Muscle layer of colon (tissue), 2 donors: ENCODE measurements around the gene ZNF507.
A peak's percentile ranks its signal among the peaks of the same experiment; 100 is the strongest.

Experiments
- H3K27ac ChIP-seq: one replicate; pipeline ENCODE4 v1.7.0; 2013; ENCODE audit warnings: low read depth, mild to moderate bottlenecking, low read length, moderate library complexity
- H3K27me3 ChIP-seq, 2 donors: one replicate each; pipeline ENCODE4 v1.7.0; 2013; ENCODE audit warnings: low read length in 2 of 2, mild to moderate bottlenecking in 2 of 2; ENCODE audit not compliant: insufficient read depth in 2 of 2, control insufficient read depth in 1 of 2
- H3K36me3 ChIP-seq: one replicate; pipeline ENCODE4 v1.7.0; 2013; ENCODE audit warnings: mild to moderate bottlenecking, low read length; ENCODE audit not compliant: insufficient read depth
- H3K4me1 ChIP-seq: one replicate; pipeline ENCODE4 v1.7.0; 2013; ENCODE audit warnings: mild to moderate bottlenecking, low read length; ENCODE audit not compliant: insufficient read depth
- H3K4me3 ChIP-seq, 2 donors: one replicate each; pipeline ENCODE4 v1.7.0; 2013; ENCODE audit warnings: low read length in 2 of 2, low read depth in 1 of 2, mild to moderate bottlenecking in 1 of 2, moderate library complexity in 1 of 2
- H3K9ac ChIP-seq: one replicate; pipeline ENCODE4 v1.7.0; 2013; ENCODE audit warnings: low read length
- H3K9me3 ChIP-seq: one replicate; pipeline ENCODE4 v1.7.0; 2013; ENCODE audit warnings: mild to moderate bottlenecking, low read length
- donor health status: abdominal sarcoma.
- donor health status: Adenocarcinoma of cecum.

The ZNF507 gene

GRCh38 chr19:32318884-32319520 is 26.4 kb upstream of the ZNF507 start:
- H3K4me3 ChIP-seq: no peak overlapping the region
- H3K4me1 ChIP-seq: no peaks in the 10 kb centered on the region
- no peaks in the 10 kb centered on the region for H3K36me3 ChIP-seq
- no peak overlapping the region for H3K27ac ChIP-seq
- H3K9me3 ChIP-seq: no peaks in the 10 kb centered on the region
- no peaks in the 10 kb centered on the region for H3K27me3 ChIP-seq
- H3K9ac ChIP-seq: no peak overlapping the region

- H3K27me3 ChIP-seq: no peaks in the 10 kb centered on the region
- no peak overlapping the region for H3K4me3 ChIP-seq
- H3K9me3 ChIP-seq: no peaks in the 10 kb centered on the region
- H3K27ac ChIP-seq: no peak overlapping the region
- no peaks in the 10 kb centered on the region for H3K36me3 ChIP-seq
- no peak overlapping the region for H3K9ac ChIP-seq
- no peaks in the 10 kb centered on the region for H3K4me1 ChIP-seq
Observed at GRCh38 chr19:32322541-32322940, 22.9 kb upstream of the ZNF507 start.

GRCh38 chr19:32324631-32325285 is 20.7 kb upstream of the ZNF507 start:
- no peaks in the 10 kb centered on the region for H3K36me3 ChIP-seq
- no peak overlapping the region for H3K9ac ChIP-seq
- no peak overlapping the region for H3K4me3 ChIP-seq
- no peaks in the 10 kb centered on the region for H3K9me3 ChIP-seq
- no peaks in the 10 kb centered on the region for H3K4me1 ChIP-seq
- H3K27ac ChIP-seq: no peak overlapping the region
- no peaks in the 10 kb centered on the region for H3K27me3 ChIP-seq

- no peak overlapping the region for H3K27ac ChIP-seq
- no peaks in the 10 kb centered on the region for H3K9me3 ChIP-seq
- H3K27me3 ChIP-seq: no peaks in the 10 kb centered on the region
Observed at GRCh38 chr19:32330213-32330857, 15.1 kb upstream of the ZNF507 start.

GRCh38 chr19:32333227-32333626 is 12.2 kb upstream of the ZNF507 start:
- Histone ChIP-seq H3K27ac (no peak overlapping the region), H3K4me3 (no peak overlapping the region), H3K9me3 (no peaks in the 10 kb centered on the region), H3K4me1 (peaks cover 18% of the 10 kb centered on the region), H3K36me3 (no peaks in the 10 kb centered on the region), H3K9ac (no peak overlapping the region), H3K27me3 (no peaks in the 10 kb centered on the region)

More at GRCh38 chr19:32330213-32330857, 15.1 kb upstream of the ZNF507 start:
- H3K4me3 ChIP-seq: no peak overlapping the region
- H3K4me1 ChIP-seq: peaks cover 7% of the 10 kb centered on the region
- no peaks in the 10 kb centered on the region for H3K36me3 ChIP-seq
- H3K9ac ChIP-seq: no peak overlapping the region

GRCh38 chr19:32336259-32337083 is 8.9 kb upstream of the ZNF507 start:
- Histone ChIP-seq H3K4me1 (peaks cover 18% of the 10 kb centered on the region), H3K27ac (peak overlapping the region; percentile 61), H3K9ac (peak overlapping the region; percentile 25), H3K9me3 (no peaks in the 10 kb centered on the region), H3K36me3 (no peaks in the 10 kb centered on the region), H3K27me3 (no peaks in the 10 kb centered on the region), H3K4me3 (peak overlapping the region in 1 of 2 donors; percentile 51)

GRCh38 chr19:32337084-32337808 is 8.2 kb upstream of the ZNF507 start:
- peak overlapping the region; percentile 61 for H3K27ac ChIP-seq
- H3K27me3 ChIP-seq: no peaks in the 10 kb centered on the region
- no peaks in the 10 kb centered on the region for H3K36me3 ChIP-seq
- H3K4me1 ChIP-seq: peaks cover 18% of the 10 kb centered on the region
- no peaks in the 10 kb centered on the region for H3K9me3 ChIP-seq
- H3K9ac ChIP-seq: peak overlapping the region; percentile 25
- peak overlapping the region in 1 of 2 donors; percentile 51 for H3K4me3 ChIP-seq

GRCh38 chr19:32339423-32339822 is 6.0 kb upstream of the ZNF507 start:
- Histone ChIP-seq H3K27ac (no peak overlapping the region), H3K9ac (no peak overlapping the region), H3K9me3 (no peaks in the 10 kb centered on the region), H3K27me3 (no peaks in the 10 kb centered on the region), H3K36me3 (no peaks in the 10 kb centered on the region), H3K4me1 (peaks cover 11% of the 10 kb centered on the region), H3K4me3 (no peak overlapping the region)

- Histone ChIP-seq H3K4me1 (peaks cover 11% of the 10 kb centered on the region), H3K27ac (peak overlapping the region; percentile 7), H3K4me3 (no peak overlapping the region), H3K9me3 (no peaks in the 10 kb centered on the region), H3K9ac (no peak overlapping the region), H3K27me3 (no peaks in the 10 kb centered on the region), H3K36me3 (no peaks in the 10 kb centered on the region)
Observed at GRCh38 chr19:32339988-32340874, 5.2 kb upstream of the ZNF507 start.

- no peak overlapping the region for H3K27ac ChIP-seq
- no peak overlapping the region for H3K9ac ChIP-seq
- peaks cover 4% of the 10 kb centered on the region for H3K36me3 ChIP-seq
- no peaks in the 10 kb centered on the region for H3K27me3 ChIP-seq
- no peaks in the 10 kb centered on the region for H3K9me3 ChIP-seq
- H3K4me3 ChIP-seq: no peak overlapping the region
- H3K4me1 ChIP-seq: peaks cover 15% of the 10 kb centered on the region
Observed at GRCh38 chr19:32342695-32343094, 2.7 kb upstream of the ZNF507 start.
